Stimulated activated CD4-positive, alpha-beta T cell treated with anti-CD3 and anti-CD28 coated beads, Interleukin-1b, Interleukin-23, amount 100 ng/mL, for 48 hours (primary cell): Measurements from ENCODE around the gene HSD17B11.
"Not testable (repeated sequence)": the region's sequence is repeated elsewhere in the genome, so short reads cannot be mapped to it uniquely, and the experiment has no call there.

Source experiments
- DNase-seq: peaks from one replicate; pipeline ENCODE4 v3.0.0-alpha.2; 2020

Gene HSD17B11

GRCh38 chr4:87356832-87357526, 34.0 kb downstream of the HSD17B11 start:
- no peak for DNase-seq

GRCh38 chr4:87354168-87355102, 36.6 kb downstream of the HSD17B11 start:
- DNase-seq = no peak

- DNase-seq = no peak
Observed at GRCh38 chr4:87353592-87353991, 37.4 kb downstream of the HSD17B11 start.

GRCh38 chr4:87345139-87345538, 45.8 kb downstream of the HSD17B11 start:
- DNase-seq = no peak

GRCh38 chr4:87342872-87343271, 48.1 kb downstream of the HSD17B11 start:
- DNase-seq = no peak

GRCh38 chr4:87341954-87342635, 48.9 kb downstream of the HSD17B11 start:
- DNase-seq = not testable (repeated sequence)

- DNase-seq = no peak
Observed at GRCh38 chr4:87339440-87339839, 51.5 kb downstream of the HSD17B11 start.

- DNase-seq = no peak
Observed at GRCh38 chr4:87337361-87337760, 53.6 kb downstream of the HSD17B11 start.

GRCh38 chr4:87333267-87333666, 57.7 kb downstream of the HSD17B11 start:
- DNase-seq = no peak

- DNase-seq = no peak
Observed at GRCh38 chr4:87330761-87331160, 60.2 kb downstream of the HSD17B11 start.

GRCh38 chr4:87327136-87327535, 63.9 kb downstream of the HSD17B11 start:
- no peak for DNase-seq

- no peak for DNase-seq
Observed at GRCh38 chr4:87326460-87326859, 64.5 kb downstream of the HSD17B11 start.

- no peak for DNase-seq
Observed at GRCh38 chr4:87322754-87323153, 68.2 kb downstream of the HSD17B11 start, which contains the start of gene HSD17B13. TSS of gene HSD17B13 (minus strand) at chr4:87322882. CDS start at chr4:87322841, 41 bp downstream.

- no peak for DNase-seq
Observed at GRCh38 chr4:87321888-87322287, 69.1 kb downstream of the HSD17B11 start.

GRCh38 chr4:87317527-87317926, 73.5 kb downstream of the HSD17B11 start:
- DNase-seq = no peak

- DNase-seq = no peak
Observed at GRCh38 chr4:87316961-87317360, 74.0 kb downstream of the HSD17B11 start.

GRCh38 chr4:87315000-87315399, 76.0 kb downstream of the HSD17B11 start:
- DNase-seq = not testable (repeated sequence)

GRCh38 chr4:87313756-87314155, 77.2 kb downstream of the HSD17B11 start:
- DNase-seq = no peak

- no peak for DNase-seq
Observed at GRCh38 chr4:87311684-87312083, 79.3 kb downstream of the HSD17B11 start.

- no peak for DNase-seq
Observed at GRCh38 chr4:87310691-87311335, 80.2 kb downstream of the HSD17B11 start.

GRCh38 chr4:87309625-87310024, 81.4 kb downstream of the HSD17B11 start:
- DNase-seq = no peak

GRCh38 chr4:87306056-87306455, 84.9 kb downstream of the HSD17B11 start:
- DNase-seq = no peak

- no peak for DNase-seq
Observed at GRCh38 chr4:87305562-87305961, 85.4 kb downstream of the HSD17B11 start.
